ENCODE results near the gene ZSCAN23.
"Not testable (repeated sequence)": the region's sequence is repeated elsewhere in the genome, so short reads cannot be mapped to it uniquely, and the experiment has no call there.

GRCh38 chr6:28403923-28404322 lies 39.4 kb downstream of the ZSCAN23 start:
- not testable (repeated sequence) for TF ChIP-seq CTCF (IDR thresholded peaks at IDR 0.05; ENCODE audit: low read depth, low read length); EZH2phosphoT487 (IDR thresholded peaks at IDR 0.05; ENCODE audit: low read depth)
